NCI-H2171 (cell line): Measurements from ENCODE around the gene CD300C.
"Not testable (repeated sequence)": the region's sequence is repeated elsewhere in the genome, so short reads cannot be mapped to it uniquely, and the experiment has no call there.

Experiments
- DNase-seq: peaks from one replicate; lab custom pipeline; 2025; lab: John Stamatoyannopoulos, UW

CD300C gene

GRCh38 chr17:74545843-74546230, at the start of gene CD300C:
Gene CD300C, minus strand, starts transcription at chr17:74546115. Its CDS starts 333 bp downstream, at chr17:74545782.
- DNase-seq: no peak

DNA sequence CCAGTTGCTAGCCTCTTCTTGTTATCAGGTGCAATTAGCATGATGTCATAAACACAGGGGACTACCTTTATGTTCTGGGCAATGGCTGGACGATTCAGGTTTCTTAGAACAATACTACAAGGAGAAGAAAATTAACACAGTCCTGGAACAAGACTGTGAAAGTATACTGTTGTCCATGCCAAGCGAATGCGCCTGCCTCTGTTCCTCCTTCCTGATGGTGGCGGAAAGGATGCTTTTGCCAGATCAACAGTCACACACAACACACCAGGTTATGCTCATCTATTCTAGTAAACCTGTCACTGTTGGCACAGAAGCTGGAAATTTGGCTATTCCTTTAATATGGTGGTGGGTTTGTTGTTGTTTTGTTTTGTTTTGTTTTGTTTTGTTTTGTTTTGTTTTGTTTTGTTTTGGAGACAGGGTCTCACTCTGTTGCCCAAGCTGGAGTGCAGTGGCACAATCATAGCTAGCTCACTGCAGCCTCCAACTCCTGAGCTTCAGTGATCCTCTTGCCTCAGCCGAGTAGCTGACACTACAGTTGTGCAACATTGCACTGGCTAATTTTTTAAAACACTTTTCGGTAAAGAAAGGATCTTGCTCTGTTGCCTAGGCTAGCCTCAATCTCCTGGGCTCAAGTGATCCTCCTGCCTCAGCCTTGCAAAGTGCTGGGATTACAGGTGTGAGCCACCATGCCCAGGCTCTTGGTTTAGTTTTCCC, 49.3 kb upstream of the CD300C start:
- DNase-seq: no peak

- DNase-seq: no peak
Measured at GRCh38 chr17:74592087-74592990, 46.4 kb upstream of the CD300C start, which contains the start of gene CD300LD. Gene CD300LD, minus strand, starts transcription at chr17:74592283. Its CDS starts 81 bp downstream, at chr17:74592202.

GRCh38 chr17:74591503-74591902, 45.6 kb upstream of the CD300C start:
- DNase-seq: no peak

DNA sequence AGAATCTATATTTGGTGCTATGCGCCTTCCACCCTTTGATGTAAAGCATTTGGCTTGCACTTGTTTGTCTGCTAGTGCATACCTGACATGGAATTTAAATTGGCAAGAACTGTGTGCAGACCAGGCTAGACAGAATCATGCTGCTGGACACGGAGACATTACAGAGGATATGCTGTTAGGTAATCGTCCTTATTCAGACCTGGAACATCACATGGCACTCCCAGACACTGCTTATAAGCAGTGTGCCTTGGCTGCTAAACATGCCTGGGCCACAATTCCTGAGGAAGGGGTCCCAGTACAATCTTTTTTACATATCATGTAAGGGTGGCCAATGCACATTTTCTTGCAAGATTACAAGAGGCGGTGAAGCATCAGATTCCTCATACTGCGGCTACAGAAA, 39.8 kb upstream of the CD300C start:
- no peak for DNase-seq

GRCh38 chr17:74584292-74585060, 38.6 kb upstream of the CD300C start:
- DNase-seq: no peak

DNA sequence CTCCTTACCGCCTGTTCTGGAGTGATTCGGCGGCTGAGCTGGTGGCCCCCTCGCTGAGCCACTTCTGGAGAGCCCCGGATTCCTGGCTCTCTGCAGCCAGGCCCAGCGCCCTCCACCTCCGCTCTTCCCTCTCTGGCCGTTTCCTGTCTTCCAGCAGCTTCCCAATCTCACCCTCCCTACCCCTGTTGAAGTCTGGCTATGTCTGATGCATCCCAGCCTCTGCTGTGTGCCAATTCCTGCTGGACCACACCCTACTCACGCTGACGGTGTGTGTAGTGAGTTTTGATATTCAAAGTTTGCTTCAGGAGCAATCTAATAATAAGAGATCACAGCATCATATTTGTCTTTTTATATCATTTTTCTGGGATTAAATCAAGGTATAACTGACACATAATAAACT, 36.7 kb upstream of the CD300C start:
- no peak for DNase-seq

GRCh38 chr17:74579900-74580299, 34.0 kb upstream of the CD300C start:
- no peak for DNase-seq

- DNase-seq: no peak
Measured at GRCh38 chr17:74578979-74579378, 33.1 kb upstream of the CD300C start.

DNA sequence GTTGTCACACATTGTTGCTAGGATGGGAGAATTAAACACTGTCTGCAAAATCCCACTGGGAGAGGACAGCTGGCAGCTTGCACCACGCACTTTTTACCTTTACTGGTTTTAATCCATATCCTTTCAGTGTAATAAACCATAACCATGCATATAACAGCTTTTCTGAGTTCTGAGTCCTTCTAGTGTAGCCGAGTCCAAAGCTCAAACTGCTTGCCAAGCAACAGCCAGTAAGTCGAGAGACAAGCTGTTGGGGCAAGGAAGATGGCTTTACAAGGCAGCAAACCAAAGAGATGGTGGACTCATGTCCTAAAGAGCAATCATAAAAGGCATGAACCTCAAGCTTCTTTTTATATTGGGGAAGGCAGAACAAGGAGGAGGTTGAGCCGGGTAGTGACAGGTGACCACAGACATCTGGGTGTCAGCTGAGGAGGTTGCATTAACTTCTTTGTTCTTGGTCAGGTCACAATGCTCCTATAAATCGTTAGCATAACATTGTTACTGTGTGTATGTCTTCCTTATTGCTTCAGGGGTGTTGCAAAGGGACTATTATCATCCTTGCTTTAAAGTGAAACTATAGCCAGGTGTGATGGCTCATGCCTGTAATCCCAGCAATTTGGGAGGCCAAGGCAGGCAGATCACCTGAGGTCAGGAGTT, 28.7 kb upstream of the CD300C start:
- no peak for DNase-seq

GRCh38 chr17:74573635-74574034, 27.7 kb upstream of the CD300C start:
- not testable (repeated sequence) for DNase-seq

GRCh38 chr17:74573169-74573568, 27.3 kb upstream of the CD300C start:
- no peak for DNase-seq

DNA sequence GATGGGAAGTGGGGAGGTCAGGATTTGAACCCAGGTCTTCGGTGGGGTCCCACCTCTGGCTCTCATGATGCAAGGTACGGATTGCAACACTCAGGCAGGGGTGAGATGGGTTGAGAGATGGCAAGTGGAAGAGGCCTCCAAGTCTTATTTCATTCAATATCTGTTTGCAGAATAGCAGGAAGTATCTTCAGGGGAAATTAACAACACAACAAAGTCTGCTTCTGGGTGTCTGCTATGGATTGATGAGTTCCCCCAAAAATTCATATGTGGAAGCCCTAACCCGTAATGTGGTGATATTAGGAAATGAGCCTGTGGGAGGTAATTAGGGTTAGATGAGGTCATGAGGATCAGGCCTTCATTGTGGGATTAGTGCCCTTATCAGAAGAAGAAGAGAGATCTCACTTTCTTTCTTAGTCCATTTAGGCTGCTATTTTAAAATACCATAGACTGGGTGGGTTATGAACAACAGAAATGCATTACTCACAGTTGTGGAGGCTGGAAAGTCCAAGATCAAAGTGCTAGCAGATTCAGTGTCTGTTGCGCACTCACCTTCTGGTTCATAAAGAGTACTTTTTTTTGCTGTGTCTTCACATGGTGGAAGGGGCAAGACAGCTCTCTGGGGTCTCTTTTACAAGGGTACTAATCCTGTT, 25.8 kb upstream of the CD300C start:
- DNase-seq: no peak

DNA sequence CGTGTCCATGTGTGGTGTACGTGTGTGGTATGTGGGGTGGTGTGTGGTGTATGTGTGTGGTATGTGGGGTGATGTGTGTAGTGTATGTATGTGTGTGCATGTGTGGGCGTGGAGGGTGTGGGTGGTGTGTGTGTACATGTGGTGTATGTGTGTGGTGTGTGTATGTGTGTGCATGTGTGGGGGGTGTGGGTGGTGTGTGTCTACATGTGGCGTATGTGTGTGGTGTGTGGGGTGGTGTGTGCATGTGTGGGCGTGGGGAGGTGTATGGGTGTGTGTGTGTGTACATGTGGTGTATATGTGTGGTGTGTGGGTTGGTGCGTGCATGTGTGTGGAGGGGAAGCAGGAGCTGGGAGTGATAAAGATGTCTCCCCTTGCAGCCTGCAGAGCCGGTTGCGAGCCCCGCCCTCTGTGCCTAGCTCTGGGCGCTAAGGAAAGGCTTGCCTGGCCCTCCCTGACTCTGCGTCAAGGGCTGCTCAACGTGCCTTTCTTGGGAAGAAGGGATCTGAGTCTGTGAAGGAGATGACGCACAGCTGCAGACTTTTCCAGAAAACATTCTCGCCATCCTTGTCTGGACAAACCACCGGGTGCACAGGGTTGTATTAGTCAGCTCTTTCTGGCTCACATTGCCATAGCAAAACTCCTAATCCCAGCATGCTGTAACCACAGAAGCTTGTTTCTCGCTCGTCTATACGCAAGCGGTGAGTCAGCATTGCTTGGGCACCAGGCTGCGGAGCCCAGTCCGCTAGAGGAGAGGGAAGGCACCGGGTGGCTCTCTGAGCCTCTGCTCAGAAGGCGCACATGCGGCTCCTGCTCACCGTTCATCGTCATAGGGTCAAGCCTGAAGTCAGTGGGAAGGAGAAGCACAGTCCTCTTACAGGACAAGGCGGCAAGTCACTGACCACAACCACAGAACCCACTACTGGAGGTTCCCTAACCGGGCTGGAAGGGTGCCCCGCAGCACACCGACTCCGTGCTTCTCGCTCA, 23.4 kb upstream of the CD300C start:
- no peak for DNase-seq

- DNase-seq: no peak
Measured at GRCh38 chr17:74568106-74568873, 22.4 kb upstream of the CD300C start.

DNA sequence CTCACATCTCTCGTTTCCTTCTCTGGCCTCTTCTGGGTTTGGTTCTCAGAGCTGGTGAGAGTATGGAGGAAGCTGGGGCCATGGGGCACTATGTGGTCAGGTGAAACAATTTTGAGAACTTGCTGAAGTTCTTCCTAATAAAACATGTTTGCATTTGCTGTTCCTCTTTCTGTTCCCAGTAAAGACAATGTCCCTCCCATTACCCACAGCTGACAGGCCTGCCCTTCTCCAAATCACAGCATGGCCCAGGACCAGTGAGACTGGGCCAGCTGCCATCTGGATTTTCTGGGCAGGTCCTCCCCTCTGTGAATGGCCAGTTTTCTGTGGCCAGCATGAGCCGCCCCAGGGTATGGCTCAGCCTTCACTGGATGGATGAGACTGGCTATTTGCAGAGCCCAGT, 21.5 kb upstream of the CD300C start, which contains the start of gene CD300H:
Gene CD300H (minus strand): TSS at position 113 of the 400 bp plus-strand sequence.
- no peak for DNase-seq

- DNase-seq: peak; percentile 7
Measured at GRCh38 chr17:74566132-74566753, 20.3 kb upstream of the CD300C start.

GRCh38 chr17:74565126-74565525, 19.2 kb upstream of the CD300C start:
- no peak for DNase-seq

GRCh38 chr17:74563358-74563757, 17.4 kb upstream of the CD300C start:
- DNase-seq: no peak
